Measurements from ENCODE around the gene SAP30L. TPM values are rescaled to one million over a fixed set of nuclear protein-coding genes. Genes with fewer than 3 reads are reported as not detected.

SAP30L gene
- total and polyA plus RNA-seq, 2 of the 13 experiments (the other 11 are each of a cell fraction or from before 2014, with no cell fraction given): 27.9 to 37.2 TPM

- no peak for TF ChIP-seq ZFAT (CRISPR knock-in tag; conservative IDR thresholded peaks at IDR 0.05)
- TF ChIP-seq SP4 (CRISPR knock-in tag; IDR thresholded peaks at IDR 0.05): no peak
- no peak for TF ChIP-seq TAF15 (IDR thresholded peaks at IDR 0.05; ENCODE audit: low read depth, low read length, poor library complexity, severe bottlenecking)
- TF ChIP-seq ZSCAN12 (CRISPR knock-in tag; IDR thresholded peaks at IDR 0.05): no peak
- TF ChIP-seq RXRB (CRISPR knock-in tag; IDR thresholded peaks at IDR 0.05; ENCODE audit: borderline replicate concordance): no peak
- TF ChIP-seq KDM5A (IDR thresholded peaks at IDR 0.05; ENCODE audit: borderline replicate concordance, low read length): no peak
- TF ChIP-seq SALL1 (CRISPR knock-in tag; IDR thresholded peaks at IDR 0.05): no peak
- TF ChIP-seq ZFP91 (CRISPR knock-in tag; IDR thresholded peaks at IDR 0.05; ENCODE audit: borderline replicate concordance): no peak
- TF ChIP-seq E2F1 (CRISPR knock-in tag; IDR thresholded peaks at IDR 0.05): no peak
- TF ChIP-seq ZNF333 (CRISPR knock-in tag; IDR thresholded peaks at IDR 0.05; ENCODE audit: borderline replicate concordance): no peak
- no peak for TF ChIP-seq ZMYM3 (CRISPR knock-in tag; IDR thresholded peaks at IDR 0.05)
- no peak for TF ChIP-seq HBP1 (CRISPR knock-in tag; IDR thresholded peaks at IDR 0.05; ENCODE audit: low read depth)
Observed at GRCh38 chr5:154485850-154486426, 40.1 kb downstream of the SAP30L start (continued).
